ENCODE data around the gene ERCC1. TPM values are rescaled to one million over a fixed set of nuclear protein-coding genes. Genes with fewer than 3 reads are reported as not detected.

Gene ERCC1
- total RNA-seq, 2 donors from 2014 or later: 105 to 140 TPM

- DNase-seq (no peak), ATAC-seq (peak; percentile 53 to 56)
- intact Hi-C loops (cut with DNase I): no loop called here
Measured at GRCh38 chr19:45385392-45386221, 38.1 kb downstream of the ERCC1 start.

GRCh38 chr19:45382426-45382825, 41.3 kb downstream of the ERCC1 start:
- intact Hi-C loops (cut with DNase I): no loop called here
- DNase-seq: no peak
- ATAC-seq: no peak

GRCh38 chr19:45380107-45380506, 43.6 kb downstream of the ERCC1 start:
- intact Hi-C loops (cut with DNase I): no loop called here
- ATAC-seq: no peak
- no peak for DNase-seq

GRCh38 chr19:45376045-45376724, 47.5 kb downstream of the ERCC1 start:
- ATAC-seq: peak; percentile 80
- peak; percentile 64 for DNase-seq
- intact Hi-C loops (cut with DNase I): no loop called here

- intact Hi-C loops (cut with DNase I): no loop called here
- ATAC-seq: peak; percentile 99 to 100
- DNase-seq: peak; percentile 99
Measured at GRCh38 chr19:45370410-45371204, 53.1 kb downstream of the ERCC1 start, which contains the start of gene ERCC2. Gene ERCC2, minus strand, starts transcription at chr19:45370573. Its CDS starts 33 bp downstream, at chr19:45370540.

- DNase-seq: no peak
- intact Hi-C loops (cut with DNase I): no loop called here
- no peak for ATAC-seq
Measured at GRCh38 chr19:45368737-45369340, 54.9 kb downstream of the ERCC1 start.

- no peak for ATAC-seq
- no peak for DNase-seq
- intact Hi-C loops (cut with DNase I): no loop called here
Measured at GRCh38 chr19:45368127-45368526, 55.6 kb downstream of the ERCC1 start.

- ATAC-seq (no peak), DNase-seq (no peak)
- intact Hi-C loops (cut with DNase I): no loop called here
Measured at GRCh38 chr19:45364696-45365095, 59.0 kb downstream of the ERCC1 start.

- intact Hi-C loops (cut with DNase I): no loop called here
- no peak for ATAC-seq
Measured at GRCh38 chr19:45363861-45364459, 59.8 kb downstream of the ERCC1 start.

GRCh38 chr19:45362291-45362690, 61.4 kb downstream of the ERCC1 start:
- intact Hi-C loops (cut with DNase I): no loop called here
- ATAC-seq: no peak
- DNase-seq: no peak

More at GRCh38 chr19:45363861-45364459, 59.8 kb downstream of the ERCC1 start:
- DNase-seq: no peak

- ATAC-seq (no peak), DNase-seq (no peak)
- intact Hi-C loops (cut with DNase I): no loop called here
Measured at GRCh38 chr19:45361608-45362007, 62.1 kb downstream of the ERCC1 start.

GRCh38 chr19:45358213-45358792, 65.4 kb downstream of the ERCC1 start:
- no peak for ATAC-seq
- DNase-seq: no peak
- intact Hi-C loops (cut with DNase I): no loop called here

GRCh38 chr19:45357445-45357783, 66.3 kb downstream of the ERCC1 start:
- no peak for ATAC-seq
- intact Hi-C loops (cut with DNase I): no loop called here

More at GRCh38 chr19:45357445-45357783, 66.3 kb downstream of the ERCC1 start:
- DNase-seq: no peak

Small RNA genes within 50 kb of the gene (microRNA-seq; reads per million reads assigned to microRNA genes)
- 0 to 0.27 reads per million in 2 donors for gene MIR6088

Other genes starting within 250 kb of the ERCC1 start
- 10 to 100 TPM; 13.6 to 14.3 TPM for gene TRAPPC6A, start 245.7 kb downstream of the ERCC1 start, total RNA-seq
- gene BLOC1S3, start 245.1 kb downstream of the ERCC1 start, total RNA-seq: 1 to 10 TPM; 6.1 to 7.0 TPM
- 1 to 10 TPM; 1.9 to 2.6 TPM for gene EXOC3L2, start 178.5 kb downstream of the ERCC1 start, total RNA-seq
- gene MARK4, start 172.6 kb downstream of the ERCC1 start, total RNA-seq: 10 to 100 TPM; 30.2 to 38.8 TPM
- gene CKM, start 101.0 kb downstream of the ERCC1 start, total RNA-seq: 1,000 to 10,000 TPM; 3,072 to 3,213 TPM
- gene KLC3, start 83.2 kb downstream of the ERCC1 start, total RNA-seq: under 1 TPM; 0.21 to 0.24 TPM
- 10 to 100 TPM; 12.7 to 13.0 TPM for gene ERCC2, start 53.3 kb downstream of the ERCC1 start, total RNA-seq
- 100 to 1,000 TPM; 123 to 143 TPM for gene PPP1R13L, start 18.8 kb downstream of the ERCC1 start, total RNA-seq
- 1 to 10 TPM; 4.6 to 5.5 TPM for gene POLR1G, start 17.3 kb downstream of the ERCC1 start, total RNA-seq
- 1 to 10 TPM; 1.5 to 5.5 TPM for gene FOSB, start 44.1 kb upstream of the ERCC1 start, total RNA-seq
- 10 to 100 TPM; 13.0 to 16.3 TPM for gene RTN2, start 73.1 kb upstream of the ERCC1 start, total RNA-seq
- 1 to 10 TPM in 1 of 2 donors, under 1 TPM in 1; 0.47 to 1.0 TPM for gene PPM1N, start 74.5 kb upstream of the ERCC1 start, total RNA-seq
- gene VASP, start 83.6 kb upstream of the ERCC1 start, total RNA-seq: 10 to 100 TPM; 48.4 to 91.7 TPM
- 10 to 100 TPM; 19.1 to 27.1 TPM for gene OPA3, start 160.9 kb upstream of the ERCC1 start, total RNA-seq
- 10 to 100 TPM in 1 of 2 donors, 1 to 10 TPM in 1; 5.2 to 17.7 TPM for gene GPR4, start 178.3 kb upstream of the ERCC1 start, total RNA-seq
- 10 to 100 TPM; 30.1 to 34.8 TPM for gene EML2, start 215.5 kb upstream of the ERCC1 start, total RNA-seq
- gene GIPR, start 244.3 kb upstream of the ERCC1 start, total RNA-seq: 10 to 100 TPM in 1 of 2 donors, 1 to 10 TPM in 1; 7.2 to 11.0 TPM